DMS 273 (cell line): ENCODE measurements around the gene KIAA0513.

Experiments
- DNase-seq: peaks from one replicate; lab custom pipeline; 2025; ENCODE audit not compliant: unreplicated experiment; lab: John Stamatoyannopoulos, UW

KIAA0513 gene

DNA sequence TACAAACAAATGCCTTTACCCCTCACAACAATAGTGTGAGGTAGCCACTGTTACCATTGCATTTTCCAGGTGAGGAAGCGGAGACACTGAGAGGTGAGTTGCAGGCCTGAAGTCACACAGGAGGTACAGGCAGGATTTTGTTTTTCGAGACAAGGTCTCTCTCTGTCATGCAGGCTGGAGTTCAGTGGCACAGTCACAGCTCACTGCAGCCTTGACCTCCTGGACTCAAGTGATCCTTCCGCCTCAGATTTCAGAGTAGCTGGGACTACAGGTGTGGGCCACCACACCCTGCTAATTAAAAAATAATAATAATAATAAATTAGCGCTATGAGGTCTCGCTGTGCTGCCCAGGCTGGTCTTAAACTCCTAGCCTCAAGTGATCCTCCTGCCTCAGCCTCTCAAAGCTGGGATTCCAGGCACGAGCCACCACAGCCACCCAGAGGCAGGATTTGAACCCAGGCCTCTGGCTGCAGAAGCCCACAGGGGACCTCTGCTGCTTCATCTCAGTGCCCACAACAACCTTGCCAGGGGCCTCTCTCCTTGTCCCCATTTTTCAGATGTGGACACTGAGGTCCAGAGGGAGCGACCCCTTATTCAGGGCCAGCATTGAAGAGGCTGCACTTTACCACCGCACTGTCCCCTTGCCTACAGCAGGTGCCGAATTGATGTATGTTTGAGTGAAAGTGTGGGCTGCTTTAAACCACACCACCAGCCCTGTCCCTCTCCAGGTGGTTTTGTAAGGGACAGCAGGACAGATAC is 100.7 kb downstream of the KIAA0513 start:
- no peak for DNase-seq

DNA sequence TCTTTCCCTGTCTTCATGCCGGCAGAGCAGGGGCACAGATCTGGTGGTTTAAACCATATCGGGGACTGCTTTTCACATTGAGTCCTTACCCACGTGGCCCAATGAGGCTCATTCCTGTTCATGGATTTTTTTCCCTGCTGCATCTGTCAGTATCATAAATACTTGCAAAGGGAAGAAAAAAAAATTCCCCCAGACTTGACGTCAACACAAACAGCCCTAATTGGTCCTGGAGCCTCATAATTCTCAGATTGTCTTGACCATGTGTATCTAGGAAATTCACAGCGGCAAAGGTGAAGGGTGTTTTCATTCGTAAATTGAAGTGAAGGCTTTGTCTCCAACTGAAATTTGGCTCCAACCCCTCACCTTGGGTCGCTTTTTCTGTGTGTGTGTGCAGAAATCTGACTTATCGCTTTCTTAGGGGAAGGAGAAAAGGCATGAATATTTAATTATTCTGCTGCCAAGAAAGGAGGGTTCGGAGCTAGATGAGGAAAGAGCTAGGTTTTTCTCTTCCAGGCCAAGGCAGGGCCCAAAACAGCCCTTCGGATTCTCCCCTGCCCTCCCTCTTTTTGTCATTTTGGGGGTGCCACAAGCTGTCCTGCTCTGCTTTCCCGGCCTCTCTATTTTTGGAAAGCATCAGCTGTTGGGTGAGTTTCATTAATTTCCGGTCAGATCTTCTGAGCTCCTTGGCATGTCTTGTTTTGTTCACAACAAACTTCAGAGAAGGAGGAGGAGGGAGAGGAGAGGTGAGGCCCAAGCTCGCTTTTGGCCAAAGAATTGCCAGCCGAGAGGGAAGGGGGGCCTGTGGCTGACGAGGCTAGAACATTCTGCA is 102.5 kb downstream of the KIAA0513 start:
- peak; percentile 60 for DNase-seq

DNA sequence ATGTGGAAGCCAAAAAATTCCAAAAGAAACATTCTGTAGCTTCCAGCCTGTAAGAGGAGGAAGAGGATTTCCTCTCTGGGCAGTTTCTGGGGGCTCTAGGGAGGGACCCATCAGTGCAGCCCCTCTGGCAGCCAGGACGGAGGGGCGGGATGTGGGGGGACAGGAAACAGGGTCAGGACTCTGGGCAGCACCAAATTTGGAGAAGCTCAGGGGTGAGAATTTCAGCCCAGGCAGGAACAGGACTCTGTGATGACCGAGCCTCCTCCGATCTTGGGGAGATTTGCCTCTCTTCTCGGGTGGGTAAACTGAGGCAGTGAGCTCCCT is 103.1 kb downstream of the KIAA0513 start:
- DNase-seq: no peak

DNA sequence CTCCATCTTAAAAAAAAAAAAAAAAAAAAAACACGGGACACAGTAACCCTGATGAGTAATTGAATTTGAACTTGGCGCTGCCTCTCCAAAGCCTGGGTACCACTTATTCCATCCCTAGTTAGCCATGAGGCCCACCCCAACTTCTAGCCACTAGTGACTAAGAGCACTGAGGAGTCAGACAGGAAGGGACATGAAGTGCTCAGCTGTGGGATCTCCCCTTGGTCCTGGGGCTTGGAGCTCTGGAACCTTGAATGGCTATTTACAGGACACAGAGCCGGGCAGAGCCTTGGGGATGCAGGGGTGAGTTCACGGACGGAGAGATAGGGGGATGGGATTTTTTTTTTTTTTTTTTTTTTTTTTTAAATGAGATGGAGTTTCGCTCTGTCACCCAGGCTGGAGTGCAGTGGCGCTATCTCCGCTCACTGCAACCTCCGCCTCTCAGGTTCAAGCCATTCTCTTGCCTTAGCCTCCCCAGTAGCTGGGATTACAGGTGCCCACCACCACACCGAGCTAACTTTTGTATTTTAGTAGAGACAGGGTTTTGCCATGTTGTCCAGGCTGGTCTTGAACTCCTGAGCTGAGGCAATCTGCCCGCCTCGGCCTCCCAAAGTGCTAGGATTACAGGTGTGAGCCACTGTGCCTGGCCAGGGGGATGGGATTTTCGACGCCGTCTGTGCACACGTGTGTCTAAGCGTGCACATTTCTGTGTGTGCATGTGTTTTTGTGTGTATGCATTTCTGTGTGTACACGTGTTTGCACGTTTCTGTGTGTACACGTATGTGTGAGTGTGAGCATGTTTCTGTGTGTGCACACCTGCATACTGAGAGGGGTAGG is 105.1 kb downstream of the KIAA0513 start:
- DNase-seq: no peak

DNA sequence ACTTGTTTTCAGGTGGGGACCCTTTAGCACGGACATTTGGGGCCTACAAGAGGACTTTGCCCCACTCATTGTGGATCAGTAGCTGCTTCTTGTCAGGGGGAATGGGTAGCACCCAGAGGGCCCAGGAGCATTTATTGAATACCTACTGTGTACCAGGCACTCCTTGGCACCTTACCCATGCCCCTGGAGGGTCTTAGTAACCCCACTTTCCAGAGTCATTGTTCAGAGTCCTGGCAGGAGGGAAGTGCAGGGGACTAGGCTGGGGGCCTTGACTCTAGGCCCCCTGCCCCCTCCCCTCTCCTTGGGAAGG is 105.7 kb downstream of the KIAA0513 start:
- DNase-seq: no peak

DNA sequence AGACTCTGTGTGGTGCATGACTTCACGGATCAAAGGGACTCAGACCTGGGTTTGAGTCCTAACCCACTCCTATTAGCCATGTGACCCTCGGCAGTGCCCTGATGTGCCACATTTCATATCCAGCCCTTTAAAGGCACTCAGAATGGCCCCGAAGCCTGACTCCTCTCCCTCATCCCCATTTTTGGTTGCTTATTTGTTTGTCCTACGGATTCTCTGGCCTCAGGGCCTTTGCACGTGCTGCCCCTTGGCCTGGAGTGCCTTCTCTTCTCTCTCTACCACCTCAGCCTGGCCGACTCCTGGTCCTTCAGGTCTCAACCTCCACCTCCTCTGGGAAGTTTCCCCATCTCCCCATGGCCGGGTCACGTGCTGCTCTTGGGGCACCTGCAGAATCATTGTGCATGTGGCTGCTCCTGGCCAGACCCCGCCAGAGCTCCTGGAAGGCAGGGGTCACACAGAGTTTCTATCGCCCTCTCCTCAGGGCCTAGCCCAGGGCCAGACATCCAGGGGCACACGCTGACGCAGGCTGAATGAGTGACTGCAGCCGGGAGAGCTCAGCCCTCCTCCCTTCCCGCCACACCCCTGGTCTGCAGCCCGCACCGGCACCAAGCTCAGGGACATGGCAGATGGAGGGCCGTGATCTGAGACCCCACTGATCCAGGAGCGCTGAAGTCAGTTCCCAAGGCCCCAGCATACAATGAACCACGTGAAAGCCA is 106.6 kb downstream of the KIAA0513 start:
- DNase-seq: no peak

DNA sequence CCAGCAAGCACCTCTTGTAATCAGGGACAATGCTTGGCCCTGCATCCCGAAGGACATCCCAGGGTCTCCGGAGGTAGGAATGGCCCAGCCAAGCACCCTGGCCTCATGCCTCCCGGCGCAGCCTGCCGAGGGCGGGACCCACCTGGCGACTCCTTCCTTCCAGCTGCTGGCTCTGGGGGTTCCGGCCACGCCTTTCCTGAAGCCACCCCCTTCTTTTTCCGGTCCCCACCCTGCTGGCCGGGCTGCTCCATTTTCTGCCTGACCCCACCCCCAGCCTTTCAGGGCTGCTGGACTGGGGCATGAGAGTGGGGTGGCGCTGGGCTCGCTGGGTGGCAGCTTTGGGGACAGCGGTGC is 107.2 kb downstream of the KIAA0513 start:
- DNase-seq: no peak

DNA sequence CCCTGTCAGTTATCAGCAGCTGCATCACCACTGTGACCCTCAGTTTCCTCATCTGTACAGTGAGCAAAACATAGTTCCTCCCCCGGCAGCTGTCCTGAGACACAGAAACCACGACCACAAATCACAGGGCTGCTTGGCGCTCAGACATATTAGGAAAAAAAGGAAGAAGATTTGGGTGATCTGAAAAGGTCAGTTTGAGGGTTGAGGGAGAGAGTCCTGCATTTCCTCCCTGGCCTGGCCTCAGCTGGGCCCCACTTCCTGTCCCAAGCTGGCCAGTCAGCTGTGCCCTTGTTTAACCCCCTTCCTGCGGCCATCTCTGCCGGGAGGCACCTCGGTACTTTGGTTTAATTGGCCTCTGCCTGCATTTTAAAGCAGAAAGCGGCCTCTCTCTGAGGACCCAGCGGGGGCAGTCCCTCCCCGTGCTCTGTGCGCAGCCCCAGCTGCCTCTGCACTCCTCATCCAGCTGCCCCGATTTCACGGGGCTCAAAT is 108.7 kb downstream of the KIAA0513 start:
- no peak for DNase-seq

DNA sequence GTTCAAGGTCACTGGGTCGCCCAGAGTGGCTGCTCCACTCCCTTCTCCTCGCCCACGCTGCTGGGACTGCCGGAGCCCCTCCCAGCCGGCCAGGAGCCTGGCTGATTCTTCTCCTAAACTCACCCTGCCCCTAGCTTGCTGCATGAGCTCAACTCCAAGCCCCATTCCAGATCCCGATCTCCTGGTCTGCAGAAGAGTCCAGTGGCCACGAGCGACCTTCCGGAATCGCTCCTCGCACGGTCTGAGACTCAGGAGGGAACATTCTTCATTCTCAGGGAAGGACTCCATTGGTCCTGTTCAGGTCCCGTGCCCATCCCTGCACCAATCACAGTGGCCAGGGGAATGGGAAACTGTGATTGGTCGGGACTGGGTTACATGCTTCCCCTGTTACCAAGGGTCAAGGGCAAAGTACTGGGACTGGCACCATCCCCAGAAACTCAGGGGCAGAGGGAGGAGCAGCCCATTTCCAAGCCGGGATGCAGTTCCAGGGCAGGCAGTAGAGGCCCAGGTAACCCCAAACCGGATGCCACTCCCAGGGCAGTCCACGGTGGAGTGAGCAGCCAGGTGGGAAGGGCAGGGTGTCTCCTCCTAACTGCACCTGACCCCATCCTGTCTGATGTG is 109.2 kb downstream of the KIAA0513 start:
- DNase-seq: peak; percentile 92

DNA sequence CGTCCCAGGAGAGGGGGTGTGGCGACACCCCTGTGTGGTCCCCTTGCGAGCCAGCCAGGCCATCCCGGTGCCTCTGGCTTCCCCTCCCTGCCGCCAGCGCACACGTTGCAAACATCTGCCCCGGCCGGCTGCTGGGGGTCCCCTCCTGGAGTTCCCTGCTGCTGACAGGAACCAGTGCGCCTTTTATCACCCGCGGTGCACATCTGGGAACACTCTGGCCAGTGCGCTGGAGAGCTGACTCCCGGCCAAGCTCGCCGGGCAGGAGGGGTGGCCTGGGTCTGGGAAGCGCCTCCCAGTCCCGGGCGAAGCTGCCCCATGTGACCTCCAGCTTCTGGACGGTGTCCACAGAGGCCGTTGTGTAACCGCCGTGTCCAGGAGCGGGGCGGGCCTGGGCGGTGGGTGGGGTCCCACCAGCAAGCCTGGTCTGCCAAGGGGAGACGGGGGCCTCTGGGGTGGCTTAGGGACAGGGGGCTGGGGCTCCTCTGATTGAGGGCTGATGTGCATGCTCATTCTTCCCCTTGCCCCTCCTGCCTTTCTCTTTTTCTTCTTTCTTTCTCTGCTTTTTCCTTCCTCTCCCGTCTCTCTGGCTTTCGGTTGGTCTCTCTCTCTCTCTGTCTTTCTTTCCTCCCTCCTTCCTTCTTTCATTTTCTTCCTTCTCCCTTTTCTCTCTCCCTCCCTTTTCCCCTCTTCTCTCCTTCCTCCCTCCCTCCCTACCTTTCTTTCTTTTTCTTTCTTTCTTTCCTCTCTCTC is 109.9 kb downstream of the KIAA0513 start:
- DNase-seq: peak; percentile 65

DNA sequence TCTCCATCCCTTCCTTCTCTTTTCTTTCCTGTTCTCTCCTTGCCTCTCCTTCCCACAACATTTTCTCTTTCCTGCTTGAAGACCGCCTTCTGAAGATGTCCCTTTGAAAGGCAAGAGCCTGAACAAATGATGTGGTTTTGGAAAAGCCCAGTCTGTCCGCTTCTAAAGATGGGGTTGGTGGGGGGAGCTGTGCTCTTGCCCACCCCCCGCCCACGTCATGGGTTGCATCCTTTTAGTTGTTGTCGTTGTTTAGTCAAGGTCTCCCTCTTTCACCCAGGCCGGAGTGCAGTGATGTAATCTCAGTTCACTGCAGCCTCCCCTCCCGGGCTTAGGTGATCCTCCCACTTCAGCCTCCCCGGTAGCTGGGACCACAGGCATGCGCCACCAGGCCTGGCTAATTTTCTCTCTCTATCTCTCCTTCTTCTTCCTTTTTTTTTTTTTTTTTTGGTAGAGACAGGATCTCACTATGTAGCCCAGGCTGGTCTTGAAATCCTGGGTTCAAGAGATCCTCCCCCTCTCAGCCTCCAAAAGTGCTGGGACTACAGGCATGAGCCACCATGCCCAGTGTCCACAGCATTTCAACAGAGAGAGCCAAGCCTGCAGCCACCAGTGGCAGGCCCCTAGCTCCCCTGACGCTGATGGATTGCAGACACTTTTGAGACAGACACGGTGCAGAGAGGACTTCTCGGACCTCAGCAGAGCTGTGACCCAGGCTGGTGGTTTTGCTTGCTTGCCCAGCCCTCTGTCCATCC is 110.7 kb downstream of the KIAA0513 start:
- no peak for DNase-seq

DNA sequence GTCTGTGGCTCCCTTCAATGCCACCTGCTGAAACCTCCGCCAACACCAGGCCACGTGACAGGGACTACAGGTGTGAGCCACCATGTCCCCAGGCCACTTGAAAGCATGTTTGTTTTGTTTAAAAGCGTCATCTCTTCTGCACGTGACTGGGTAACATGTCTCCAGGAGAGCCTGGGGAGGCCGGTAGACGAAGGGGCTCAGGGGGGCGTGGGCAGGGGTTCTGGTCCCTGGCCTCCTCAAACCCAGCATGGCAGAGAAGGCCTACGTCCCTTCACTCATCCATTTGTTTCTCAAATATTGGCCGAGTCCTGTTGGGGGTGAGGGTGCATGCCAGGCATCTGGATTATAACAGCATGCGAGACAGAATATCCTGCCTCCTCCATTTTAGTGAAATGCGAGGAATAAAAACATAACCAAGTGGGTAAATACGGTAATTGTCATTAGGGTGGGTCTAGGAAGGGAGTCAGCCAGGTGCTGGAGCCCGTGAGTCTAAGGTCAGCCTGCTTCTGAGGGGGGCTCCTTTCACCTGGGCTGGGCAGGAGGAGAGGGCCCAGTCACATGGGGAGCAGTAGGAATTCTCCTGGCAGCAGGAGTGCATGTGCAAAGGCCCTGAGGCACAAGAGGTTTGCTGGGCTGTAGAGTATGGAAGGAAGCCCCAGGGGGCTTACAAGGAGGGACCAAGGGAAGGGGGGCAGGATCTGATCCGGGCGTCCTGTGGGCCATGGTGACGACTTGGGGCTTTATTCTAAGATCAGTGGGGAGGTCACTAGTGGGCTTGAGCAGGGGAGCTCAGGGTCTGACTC is 111.4 kb downstream of the KIAA0513 start:
- DNase-seq: no peak

DNA sequence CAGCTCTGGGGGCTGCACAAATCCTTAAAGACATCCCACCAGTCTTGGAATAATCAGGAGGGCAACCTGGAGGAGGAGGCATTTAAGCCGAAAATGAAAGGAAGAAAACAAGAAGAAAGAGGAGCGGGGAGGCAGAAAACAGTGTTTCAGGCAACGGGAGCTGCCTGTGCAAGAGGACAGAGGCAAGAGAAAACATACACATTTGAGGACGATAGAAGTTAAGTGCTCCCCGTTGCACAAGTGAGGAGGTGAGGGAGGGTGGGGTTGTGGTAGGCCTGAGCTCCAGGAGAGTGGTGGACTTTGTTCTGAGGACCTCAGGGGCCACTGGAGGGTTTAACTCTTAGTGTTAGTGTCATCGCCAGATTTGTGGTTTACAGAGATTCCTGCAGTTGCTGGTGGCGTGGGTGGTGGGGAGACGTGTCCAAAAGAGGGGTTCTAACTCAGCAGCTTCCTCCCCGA is 112.3 kb downstream of the KIAA0513 start:
- no peak for DNase-seq

DNA sequence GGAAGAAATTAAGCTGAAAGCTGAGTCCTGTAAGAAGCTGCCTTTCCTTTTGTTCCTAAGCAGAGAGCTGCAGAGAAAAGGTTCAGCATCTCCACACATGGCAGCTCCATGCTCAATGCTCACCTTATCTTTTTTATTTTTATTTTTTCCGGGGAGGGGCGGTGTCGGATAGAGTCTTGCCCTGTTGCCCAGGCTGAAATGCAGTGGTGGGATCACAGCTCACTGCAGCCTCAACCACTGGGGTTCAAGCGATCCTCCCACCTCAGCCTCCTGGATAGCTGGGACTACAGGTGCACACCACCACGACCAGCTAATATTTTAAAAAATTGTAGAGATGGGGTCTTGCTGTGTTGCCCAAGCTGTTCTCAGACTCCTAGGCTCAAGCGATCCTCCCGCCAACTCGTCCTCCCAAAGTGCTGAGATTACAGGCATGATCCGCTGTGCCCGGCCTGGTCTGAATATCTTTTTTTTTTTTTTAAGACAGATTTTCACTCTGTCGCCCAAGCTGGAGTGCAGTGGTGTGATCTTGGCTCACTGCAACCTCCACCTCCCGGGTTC is 112.9 kb downstream of the KIAA0513 start:
- DNase-seq: no peak

DNA sequence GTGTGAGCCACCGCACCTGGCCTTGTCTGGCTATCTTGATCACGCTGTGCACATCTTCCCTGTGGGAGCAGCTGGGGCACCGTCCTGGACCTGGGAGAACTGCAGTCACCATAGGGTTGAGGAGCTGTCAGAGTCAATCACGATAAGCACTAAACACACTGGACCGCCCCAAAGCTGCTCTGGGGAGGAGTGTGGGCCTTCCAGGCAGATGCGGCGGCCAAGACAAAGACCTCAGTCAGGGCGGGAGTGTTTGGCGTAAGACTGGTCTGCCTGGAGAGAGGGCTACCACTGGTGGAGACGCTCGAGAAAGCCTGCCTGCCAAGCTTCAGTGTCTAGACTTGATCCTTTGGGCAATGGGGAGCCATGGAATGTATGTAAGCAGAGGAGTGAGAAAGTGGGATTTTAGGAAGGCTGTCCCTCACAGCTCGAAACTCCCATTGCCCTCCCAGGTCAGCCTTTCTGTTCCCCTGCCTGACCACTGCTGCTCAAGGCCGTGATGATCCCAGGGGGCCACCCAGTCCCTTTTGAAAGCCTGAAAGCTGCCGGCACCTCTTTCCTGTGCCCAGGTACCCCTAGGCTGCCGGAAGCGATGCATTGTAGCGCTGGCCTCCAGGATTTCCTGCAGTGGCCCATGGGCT is 114.0 kb downstream of the KIAA0513 start:
- DNase-seq: no peak

DNA sequence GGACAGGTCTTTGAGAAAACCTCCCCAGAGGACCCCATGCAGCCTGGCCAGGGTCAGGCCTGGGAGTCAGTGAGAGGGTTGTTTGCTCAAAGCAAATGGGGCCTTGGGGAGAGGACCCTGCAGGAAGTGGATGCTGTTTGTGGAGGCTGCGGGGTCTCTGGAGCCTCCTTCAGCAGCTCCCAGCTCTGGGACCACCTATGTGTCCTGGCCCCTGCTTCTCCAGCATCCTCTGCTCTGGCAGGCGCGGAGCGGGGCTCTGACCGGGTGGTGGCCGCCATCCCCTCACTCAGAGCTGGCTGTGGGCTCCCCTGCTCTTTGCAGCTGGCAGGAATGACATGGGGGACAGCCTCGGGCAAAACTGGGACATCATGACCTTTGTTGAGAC is 114.5 kb downstream of the KIAA0513 start:
- no peak for DNase-seq

DNA sequence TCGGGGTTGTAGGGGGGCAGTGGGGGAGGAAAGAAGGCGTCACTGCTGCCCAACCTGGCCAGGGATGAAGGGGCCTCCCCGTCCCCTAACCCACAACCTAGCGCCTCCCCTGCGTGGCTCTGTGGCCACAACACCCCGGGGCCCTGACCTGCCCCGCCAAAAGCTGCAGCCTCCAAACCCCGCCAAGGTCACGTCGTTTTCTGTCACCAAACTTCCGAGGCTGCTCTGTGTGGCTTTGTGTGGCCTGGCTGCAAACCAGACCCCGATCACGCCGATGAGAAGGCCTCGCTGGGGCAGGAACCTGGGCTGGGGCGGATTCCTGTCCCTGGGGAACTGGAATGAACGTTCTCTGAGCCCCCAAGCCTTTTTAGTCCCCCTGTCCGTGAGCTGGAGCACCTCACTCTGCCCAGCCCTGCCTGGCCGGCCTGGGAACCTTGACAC is 115.2 kb downstream of the KIAA0513 start:
- DNase-seq: no peak
